ENCODE measurements around the gene PCYOX1L. TPM values are rescaled to one million over a fixed set of nuclear protein-coding genes. Genes with fewer than 3 reads are reported as not detected.

The PCYOX1L gene
- polyA plus RNA-seq, 1 donor from 2014 or later = 21.1 TPM

DNA sequence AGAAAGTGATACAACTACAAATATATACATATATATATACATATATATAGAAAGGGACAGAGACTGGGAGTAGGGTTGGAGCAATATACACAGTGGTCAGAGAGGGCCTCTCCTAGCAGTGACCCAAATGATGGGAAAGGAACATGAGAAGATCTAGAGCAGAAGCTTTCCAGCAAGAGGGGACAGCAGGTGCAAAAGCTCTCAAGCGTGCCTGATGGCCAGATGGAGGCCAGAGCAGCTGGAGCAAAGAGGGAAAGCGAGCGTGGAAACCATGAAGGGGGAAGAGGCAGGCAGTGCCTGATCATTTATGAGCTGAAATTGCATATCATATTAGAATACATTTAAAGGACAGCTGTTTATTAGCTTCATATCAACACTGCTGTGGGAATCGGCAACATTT is 20.1 kb upstream of the PCYOX1L start:
- Histone ChIP-seq H3K79me2 (replicated peaks; ENCODE audit: insufficient read depth, low read length) (no peaks in the 10 kb centered on the region), H3K9me3 (ENCODE audit: low read length) (no peaks in the 10 kb centered on the region), H3K4me3 (ENCODE audit: low read length) (no peak overlapping the region), H3F3A (ENCODE audit: insufficient read depth, low read length, poor library complexity, severe bottlenecking) (no peaks in the 10 kb centered on the region), H3K9ac (ENCODE audit: low read length) (no peak overlapping the region), H3K27ac (ENCODE audit: low read length) (no peak overlapping the region), H3K9me2 (ENCODE audit: insufficient read depth, low read length) (no peaks in the 10 kb centered on the region), H3K36me3 (ENCODE audit: insufficient read depth, low read length) (no peaks in the 10 kb centered on the region), H3K4me2 (ENCODE audit: low read length) (no peak overlapping the region), H4K20me1 (ENCODE audit: insufficient read depth) (no peaks in the 10 kb centered on the region), H2AFZ (ENCODE audit: low read depth, low read length) (no peak overlapping the region), H3K27me3 (ENCODE audit: insufficient read depth, low read depth, low read length) (no peaks in the 10 kb centered on the region)
- no peak for TF ChIP-seq MXI1 (conservative IDR thresholded peaks at IDR 0.05; ENCODE audit: poor library complexity, severe bottlenecking)

DNA sequence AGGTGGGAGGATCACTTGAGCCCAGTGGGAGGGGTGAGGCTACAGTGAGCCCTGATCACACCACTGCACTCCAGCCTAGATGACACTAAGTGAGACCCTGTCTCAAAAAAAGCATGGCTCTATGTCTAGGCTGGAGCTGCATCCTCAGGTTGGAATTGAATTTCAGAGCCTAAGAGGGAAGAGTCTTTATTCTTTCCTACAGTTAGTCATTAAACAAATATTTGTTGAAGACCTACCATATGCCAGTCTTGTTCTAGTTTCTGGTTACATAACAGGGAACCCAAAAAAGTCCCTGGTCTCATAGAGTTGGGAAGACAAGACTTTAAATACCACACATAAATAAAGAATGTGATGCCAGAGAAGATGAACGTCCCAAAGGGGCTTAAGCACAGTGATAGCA is 19.5 kb upstream of the PCYOX1L start:
- Histone ChIP-seq H3K9me3 (ENCODE audit: low read length) (no peaks in the 10 kb centered on the region), H3K9ac (ENCODE audit: low read length) (no peak overlapping the region), H3K4me2 (ENCODE audit: low read length) (no peak overlapping the region), H3K36me3 (ENCODE audit: insufficient read depth, low read length) (no peaks in the 10 kb centered on the region), H3K27me3 (ENCODE audit: insufficient read depth, low read depth, low read length) (no peaks in the 10 kb centered on the region), H3K79me2 (replicated peaks; ENCODE audit: insufficient read depth, low read length) (no peaks in the 10 kb centered on the region), H3F3A (ENCODE audit: insufficient read depth, low read length, poor library complexity, severe bottlenecking) (no peaks in the 10 kb centered on the region), H2AFZ (ENCODE audit: low read depth, low read length) (no peak overlapping the region), H3K4me3 (ENCODE audit: low read length) (no peak overlapping the region), H3K9me2 (ENCODE audit: insufficient read depth, low read length) (no peaks in the 10 kb centered on the region), H3K27ac (ENCODE audit: low read length) (no peak overlapping the region), H4K20me1 (ENCODE audit: insufficient read depth) (no peaks in the 10 kb centered on the region)
- TF ChIP-seq TAF1 (IDR thresholded peaks at IDR 0.05; ENCODE audit: low read depth) (no peak), MXI1 (conservative IDR thresholded peaks at IDR 0.05; ENCODE audit: poor library complexity, severe bottlenecking) (no peak), EZH2 (IDR thresholded peaks at IDR 0.05; ENCODE audit: borderline replicate concordance, insufficient read depth, low read length, poor library complexity, severe bottlenecking) (no peak), SMC3 (conservative IDR thresholded peaks at IDR 0.05; ENCODE audit: poor library complexity) (no peak), POLR2AphosphoS5 (IDR thresholded peaks at IDR 0.05) (no peak), EP300 (conservative IDR thresholded peaks at IDR 0.05; ENCODE audit: poor library complexity, severe bottlenecking) (no peak), RAD21 (conservative IDR thresholded peaks at IDR 0.05) (no peak)
- TF ChIP-seq, protein P1, sequence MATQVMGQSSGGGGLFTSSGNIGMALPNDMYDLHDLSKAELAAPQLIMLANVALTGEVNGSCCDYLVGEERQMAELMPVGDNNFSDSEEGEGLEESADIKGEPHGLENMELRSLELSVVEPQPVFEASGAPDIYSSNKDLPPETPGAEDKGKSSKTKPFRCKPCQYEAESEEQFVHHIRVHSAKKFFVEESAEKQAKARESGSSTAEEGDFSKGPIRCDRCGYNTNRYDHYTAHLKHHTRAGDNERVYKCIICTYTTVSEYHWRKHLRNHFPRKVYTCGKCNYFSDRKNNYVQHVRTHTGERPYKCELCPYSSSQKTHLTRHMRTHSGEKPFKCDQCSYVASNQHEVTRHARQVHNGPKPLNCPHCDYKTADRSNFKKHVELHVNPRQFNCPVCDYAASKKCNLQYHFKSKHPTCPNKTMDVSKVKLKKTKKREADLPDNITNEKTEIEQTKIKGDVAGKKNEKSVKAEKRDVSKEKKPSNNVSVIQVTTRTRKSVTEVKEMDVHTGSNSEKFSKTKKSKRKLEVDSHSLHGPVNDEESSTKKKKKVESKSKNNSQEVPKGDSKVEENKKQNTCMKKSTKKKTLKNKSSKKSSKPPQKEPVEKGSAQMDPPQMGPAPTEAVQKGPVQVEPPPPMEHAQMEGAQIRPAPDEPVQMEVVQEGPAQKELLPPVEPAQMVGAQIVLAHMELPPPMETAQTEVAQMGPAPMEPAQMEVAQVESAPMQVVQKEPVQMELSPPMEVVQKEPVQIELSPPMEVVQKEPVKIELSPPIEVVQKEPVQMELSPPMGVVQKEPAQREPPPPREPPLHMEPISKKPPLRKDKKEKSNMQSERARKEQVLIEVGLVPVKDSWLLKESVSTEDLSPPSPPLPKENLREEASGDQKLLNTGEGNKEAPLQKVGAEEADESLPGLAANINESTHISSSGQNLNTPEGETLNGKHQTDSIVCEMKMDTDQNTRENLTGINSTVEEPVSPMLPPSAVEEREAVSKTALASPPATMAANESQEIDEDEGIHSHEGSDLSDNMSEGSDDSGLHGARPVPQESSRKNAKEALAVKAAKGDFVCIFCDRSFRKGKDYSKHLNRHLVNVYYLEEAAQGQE (IDR thresholded peaks at IDR 0.05; ENCODE audit: borderline replicate concordance) = no peak
- TF ChIP-seq, protein P2, sequence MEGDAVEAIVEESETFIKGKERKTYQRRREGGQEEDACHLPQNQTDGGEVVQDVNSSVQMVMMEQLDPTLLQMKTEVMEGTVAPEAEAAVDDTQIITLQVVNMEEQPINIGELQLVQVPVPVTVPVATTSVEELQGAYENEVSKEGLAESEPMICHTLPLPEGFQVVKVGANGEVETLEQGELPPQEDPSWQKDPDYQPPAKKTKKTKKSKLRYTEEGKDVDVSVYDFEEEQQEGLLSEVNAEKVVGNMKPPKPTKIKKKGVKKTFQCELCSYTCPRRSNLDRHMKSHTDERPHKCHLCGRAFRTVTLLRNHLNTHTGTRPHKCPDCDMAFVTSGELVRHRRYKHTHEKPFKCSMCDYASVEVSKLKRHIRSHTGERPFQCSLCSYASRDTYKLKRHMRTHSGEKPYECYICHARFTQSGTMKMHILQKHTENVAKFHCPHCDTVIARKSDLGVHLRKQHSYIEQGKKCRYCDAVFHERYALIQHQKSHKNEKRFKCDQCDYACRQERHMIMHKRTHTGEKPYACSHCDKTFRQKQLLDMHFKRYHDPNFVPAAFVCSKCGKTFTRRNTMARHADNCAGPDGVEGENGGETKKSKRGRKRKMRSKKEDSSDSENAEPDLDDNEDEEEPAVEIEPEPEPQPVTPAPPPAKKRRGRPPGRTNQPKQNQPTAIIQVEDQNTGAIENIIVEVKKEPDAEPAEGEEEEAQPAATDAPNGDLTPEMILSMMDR (IDR thresholded peaks at IDR 0.05; ENCODE audit: poor library complexity, severe bottlenecking) = no peak

DNA sequence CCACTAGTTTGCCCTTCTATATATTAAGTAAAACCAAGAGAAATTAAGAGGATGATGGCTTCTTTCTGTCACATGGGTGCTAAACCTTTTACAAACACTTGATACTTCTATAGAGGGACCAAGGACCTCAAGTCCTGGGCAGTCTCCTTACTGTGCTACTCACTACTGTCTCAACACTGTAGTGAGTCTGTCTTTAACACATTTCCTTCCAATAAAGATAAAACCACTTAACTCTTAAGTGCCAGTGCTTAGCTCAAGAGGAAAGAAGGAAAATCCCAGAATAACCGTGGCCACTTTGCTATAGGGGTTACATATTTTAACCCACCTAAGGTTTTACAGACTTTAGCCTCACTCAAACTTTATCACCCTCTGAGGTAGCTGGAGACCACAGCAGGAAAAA is 16.9 kb upstream of the PCYOX1L start:
- no peak overlapping the region for H3K27ac ChIP-seq (ENCODE audit: low read length)

More for the DNA sequence above, 16.9 kb upstream of the PCYOX1L start:
- Histone ChIP-seq H3K9me2 (ENCODE audit: insufficient read depth, low read length) (no peaks in the 10 kb centered on the region), H3K4me2 (ENCODE audit: low read length) (no peak overlapping the region), H3K27me3 (ENCODE audit: insufficient read depth, low read depth, low read length) (no peaks in the 10 kb centered on the region), H3F3A (ENCODE audit: insufficient read depth, low read length, poor library complexity, severe bottlenecking) (no peaks in the 10 kb centered on the region), H4K20me1 (ENCODE audit: insufficient read depth) (no peaks in the 10 kb centered on the region), H3K4me3 (ENCODE audit: low read length) (no peak overlapping the region), H3K9ac (ENCODE audit: low read length) (no peak overlapping the region), H2AFZ (ENCODE audit: low read depth, low read length) (no peak overlapping the region), H3K9me3 (ENCODE audit: low read length) (no peaks in the 10 kb centered on the region), H3K79me2 (replicated peaks; ENCODE audit: insufficient read depth, low read length) (peaks cover 5% of the 10 kb centered on the region), H3K36me3 (ENCODE audit: insufficient read depth, low read length) (no peaks in the 10 kb centered on the region)
- no peak for TF ChIP-seq TAF1 (IDR thresholded peaks at IDR 0.05; ENCODE audit: low read depth)
- no peak for TF ChIP-seq EZH2 (IDR thresholded peaks at IDR 0.05; ENCODE audit: borderline replicate concordance, insufficient read depth, low read length, poor library complexity, severe bottlenecking)
- no peak for TF ChIP-seq EP300 (conservative IDR thresholded peaks at IDR 0.05; ENCODE audit: poor library complexity, severe bottlenecking)
- TF ChIP-seq SMC3 (conservative IDR thresholded peaks at IDR 0.05; ENCODE audit: poor library complexity) = no peak
- no peak for TF ChIP-seq POLR2AphosphoS5 (IDR thresholded peaks at IDR 0.05)
- TF ChIP-seq, protein P2 (IDR thresholded peaks at IDR 0.05; ENCODE audit: poor library complexity, severe bottlenecking) = no peak
- TF ChIP-seq, protein P1 (IDR thresholded peaks at IDR 0.05; ENCODE audit: borderline replicate concordance) = no peak
- no peak for TF ChIP-seq RAD21 (conservative IDR thresholded peaks at IDR 0.05)

Data from neural cell (in vitro differentiated cells).